Fibroblast of skin of left quadriceps (primary cell): ENCODE data around the gene IFTAP.

Source experiments
- DNase-seq, 2 experiments: peaks; one replicate each; pipeline ENCODE4 v3.0.0-alpha.2; 2013; ENCODE audit warnings: low read depth in 2 of 2

The IFTAP gene

GRCh38 chr11:36598051-36598450 lies 3.7 kb downstream of the IFTAP start, which contains the start of gene RAG2:
Gene RAG2 (minus strand): TSS chr11:36598236. CDS start chr11:36594168, 4,068 bp downstream.
- DNase-seq = no peak

- DNase-seq = no peak
Observed at GRCh38 chr11:36600180-36600579, 5.9 kb downstream of the IFTAP start.

- no peak for DNase-seq
Observed at GRCh38 chr11:36601155-36601554, 6.9 kb downstream of the IFTAP start.

- DNase-seq = no peak
Observed at GRCh38 chr11:36602135-36602534, 7.8 kb downstream of the IFTAP start.

GRCh38 chr11:36605221-36606216 lies 11.2 kb downstream of the IFTAP start:
- DNase-seq = no peak

GRCh38 chr11:36608491-36609199 lies 14.3 kb downstream of the IFTAP start:
- DNase-seq = no peak

GRCh38 chr11:36609383-36609782 lies 15.1 kb downstream of the IFTAP start:
- DNase-seq = no peak

- DNase-seq = no peak
Observed at GRCh38 chr11:36615826-36616225, 21.5 kb downstream of the IFTAP start.

- no peak for DNase-seq
Observed at GRCh38 chr11:36617543-36618362, 23.5 kb downstream of the IFTAP start.

GRCh38 chr11:36618363-36619047 lies 24.2 kb downstream of the IFTAP start:
- DNase-seq = no peak

- no peak for DNase-seq
Observed at GRCh38 chr11:36619502-36619901, 25.2 kb downstream of the IFTAP start.

GRCh38 chr11:36620246-36620645 lies 25.9 kb downstream of the IFTAP start:
- no peak for DNase-seq

- DNase-seq = peak; percentile 31
Observed at GRCh38 chr11:36622431-36623136, 28.3 kb downstream of the IFTAP start.

- DNase-seq = no peak
Observed at GRCh38 chr11:36623494-36623893, 29.2 kb downstream of the IFTAP start.

- no peak for DNase-seq
Observed at GRCh38 chr11:36627006-36627405, 32.7 kb downstream of the IFTAP start.

- DNase-seq = no peak
Observed at GRCh38 chr11:36627471-36627870, 33.2 kb downstream of the IFTAP start.

GRCh38 chr11:36628141-36628540 lies 33.8 kb downstream of the IFTAP start:
- DNase-seq = no peak

- no peak for DNase-seq
Observed at GRCh38 chr11:36628765-36629244, 34.5 kb downstream of the IFTAP start.

- no peak for DNase-seq
Observed at GRCh38 chr11:36631774-36632173, 37.5 kb downstream of the IFTAP start.

GRCh38 chr11:36635066-36635862 lies 41.0 kb downstream of the IFTAP start:
- no peak for DNase-seq
